A673 (cell line): Measurements from ENCODE around the gene TGM2.

Experiments
- CTCF ChIP-seq: fragments of 300-800, 200-600 bp; sonication (generic); conservative IDR thresholded peaks from 2 replicates; pipeline ENCODE4 v1.5.1; 2017; ENCODE audit warnings: low read depth, mild to moderate bottlenecking, antibody characterized with exemption, low read length, moderate library complexity, mixed read lengths
- EZH2 ChIP-seq: fragments of 200-600 bp; sonication (generic); IDR thresholded peaks from 2 replicates; pipeline ENCODE4 v1.6.1; 2017; ENCODE audit warnings: borderline replicate concordance, low read depth, mild to moderate bottlenecking, mixed read lengths, antibody characterized with exemption, low read length; ENCODE audit not compliant: poor library complexity, severe bottlenecking

- TF ChIP-seq CTCF = no peak
- TF ChIP-seq EZH2 = no peak
Measured at GRCh38 chr20:38125157-38126056, 39.7 kb downstream of the TGM2 start.
